ENCODE measurements around the gene PROCA1. TPM values are rescaled to one million over a fixed set of nuclear protein-coding genes. Genes with fewer than 3 reads are reported as not detected.

Gene PROCA1
- total and polyA plus RNA-seq, 2 of the 13 experiments (the other 11 are each of a cell fraction or from before 2014, with no cell fraction given): 0.73 to 1.5 TPM

GRCh38 chr17:28715217-28715616, 3.5 kb upstream of the PROCA1 start:
- no peaks in the 10 kb centered on the region for H3K36me3 ChIP-seq (replicated peaks in 1 of 2; ENCODE audit: control insufficient read depth in 1 of 2, insufficient read depth in 2 of 2, low read length in 2 of 2)
- FAIRE-seq (no peak), DNase-seq (ENCODE audit: low spot score) (no peak), ATAC-seq (no peak)
- BruUV-seq (replicated peaks): no TSS peak
- in situ Hi-C loops (cut with HindIII; ENCODE audit: extremely low pct_ligation_motif_present, low pct_unique_long_range_greater_than_20kb) (loop anchor here (5.0 kb wide), 1 partner anchor 68 kb away; the partner anchor contains the start of gene BLTP2), intact Hi-C loops (cut with micrococcal nuclease; ENCODE audit: unreplicated experiment) (no loop called here)
- no peak overlapping the region for H3K9ac ChIP-seq (ENCODE audit: insufficient read depth, low read depth, low read length)
- no peak overlapping the region for H2AFZ ChIP-seq (ENCODE audit: low read length)
- no peaks in the 10 kb centered on the region for H4K20me1 ChIP-seq (ENCODE audit: insufficient read depth, low read length)
- H3K79me2 ChIP-seq (ENCODE audit: insufficient read depth, low read length): peaks cover 4% of the 10 kb centered on the region
- WGBS (ENCODE audit: low lambda C conversion rate): 27% methylated on average over 2 of the region's 2 CpGs
- H3K9me3 ChIP-seq (ENCODE audit: low read length): no peaks in the 10 kb centered on the region
- no peak overlapping the region for H3K27ac ChIP-seq (ENCODE audit: extremely low read length, insufficient read depth, low read length)
- POLR2A ChIA-PET: interaction anchor here (10.1 kb wide), 1 partner anchor 16 kb away, joined by 145 read pairs; no protein-coding TSS in a partner anchor
- H3K4me3 ChIP-seq (replicated peaks in 1 of 3; ENCODE audit: insufficient read depth in 1 of 3, low read depth in 2 of 3, low read length in 3 of 3): no peak overlapping the region
- CTCF ChIA-PET (ENCODE audit: low intra/inter-chr PET ratio, low total read pairs): no interaction called here
- no peak overlapping the region; the same call in 1 of the 2 replicates for H3K4me2 ChIP-seq (ENCODE audit: low read depth, low read length)
- peaks cover 2 to 3% of the 10 kb centered on the region in 2 experiments; a peak in 3 of 5 replicates for H3K27me3 ChIP-seq (ENCODE audit: control insufficient read depth in 1 of 2, insufficient read depth in 2 of 2, low read length in 2 of 2)
- peaks cover 45% of the 10 kb centered on the region for H3K4me1 ChIP-seq (ENCODE audit: insufficient read depth, low read length)
- TF ChIP-seq ZGPAT (CRISPR knock-in tag; IDR thresholded peaks at IDR 0.05) (no peak), SRY (CRISPR knock-in tag; IDR thresholded peaks at IDR 0.05) (no peak), ZNF264 (CRISPR knock-in tag; IDR thresholded peaks at IDR 0.05) (no peak), HINFP (CRISPR knock-in tag; IDR thresholded peaks at IDR 0.05; ENCODE audit: low read depth) (no peak), ZNF720 (CRISPR knock-in tag; IDR thresholded peaks at IDR 0.05) (no peak), XBP1 (CRISPR knock-in tag; IDR thresholded peaks at IDR 0.05) (no peak), ESRRA (CRISPR knock-in tag; IDR thresholded peaks at IDR 0.05; ENCODE audit: low read depth) (no peak), HCFC1 (IDR thresholded peaks at IDR 0.05; ENCODE audit: low read depth, low read length) (no peak), GABPB1 (CRISPR knock-in tag; IDR thresholded peaks at IDR 0.05) (no peak), ZNF142 (CRISPR knock-in tag; IDR thresholded peaks at IDR 0.05) (no peak), ZNF224 (CRISPR knock-in tag; IDR thresholded peaks at IDR 0.05) (no peak)
- TF ChIP-seq, protein P1, sequence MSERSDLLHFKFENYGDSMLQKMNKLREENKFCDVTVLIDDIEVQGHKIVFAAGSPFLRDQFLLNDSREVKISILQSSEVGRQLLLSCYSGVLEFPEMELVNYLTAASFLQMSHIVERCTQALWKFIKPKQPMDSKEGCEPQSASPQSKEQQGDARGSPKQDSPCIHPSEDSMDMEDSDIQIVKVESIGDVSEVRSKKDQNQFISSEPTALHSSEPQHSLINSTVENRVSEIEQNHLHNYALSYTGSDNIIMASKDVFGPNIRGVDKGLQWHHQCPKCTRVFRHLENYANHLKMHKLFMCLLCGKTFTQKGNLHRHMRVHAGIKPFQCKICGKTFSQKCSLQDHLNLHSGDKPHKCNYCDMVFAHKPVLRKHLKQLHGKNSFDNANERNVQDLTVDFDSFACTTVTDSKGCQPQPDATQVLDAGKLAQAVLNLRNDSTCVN (CRISPR knock-in tag; IDR thresholded peaks at IDR 0.05; ENCODE audit: borderline replicate concordance): no peak
- TF ChIP-seq, protein P2, sequence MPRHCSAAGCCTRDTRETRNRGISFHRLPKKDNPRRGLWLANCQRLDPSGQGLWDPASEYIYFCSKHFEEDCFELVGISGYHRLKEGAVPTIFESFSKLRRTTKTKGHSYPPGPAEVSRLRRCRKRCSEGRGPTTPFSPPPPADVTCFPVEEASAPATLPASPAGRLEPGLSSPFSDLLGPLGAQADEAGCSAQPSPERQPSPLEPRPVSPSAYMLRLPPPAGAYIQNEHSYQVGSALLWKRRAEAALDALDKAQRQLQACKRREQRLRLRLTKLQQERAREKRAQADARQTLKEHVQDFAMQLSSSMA (CRISPR knock-in tag; IDR thresholded peaks at IDR 0.05): no peak

All from HepG2 (cell line).